Measurements from ENCODE around the gene YAE1. TPM values are rescaled to one million over a fixed set of nuclear protein-coding genes. Genes with fewer than 3 reads are reported as not detected.

YAE1 gene
- total RNA-seq, 1 experiment from 2014 or later = 59.0 TPM

DNA sequence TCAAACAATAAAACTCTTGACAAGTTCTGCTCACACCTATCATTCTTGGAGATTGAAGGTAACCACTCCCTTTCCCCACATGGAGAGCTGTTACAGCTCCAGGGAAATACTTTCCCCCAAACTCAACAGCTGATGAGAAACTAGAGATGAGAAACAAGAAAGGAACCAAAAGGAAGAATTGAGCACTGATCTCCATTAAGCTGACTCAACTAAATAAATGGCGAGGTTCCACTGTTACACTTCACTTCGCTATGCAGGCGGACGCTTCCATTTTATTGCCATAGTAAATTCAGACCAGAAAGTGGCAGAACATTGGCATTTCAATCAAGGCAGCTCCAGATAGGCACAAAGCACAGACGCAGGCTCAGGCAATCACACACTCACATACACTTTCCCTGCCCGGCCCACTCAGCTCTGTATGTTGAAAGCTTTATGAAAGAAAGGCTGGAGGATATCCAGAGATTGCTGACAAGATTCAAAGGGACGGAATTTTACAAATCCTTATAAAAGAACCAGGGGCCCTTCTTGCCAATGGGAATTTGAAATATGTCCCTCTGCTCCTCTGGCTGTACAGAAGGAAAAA lies 11.5 kb upstream of the YAE1 start:
- DNase-seq (ENCODE audit: low spot score) = no peak

DNA sequence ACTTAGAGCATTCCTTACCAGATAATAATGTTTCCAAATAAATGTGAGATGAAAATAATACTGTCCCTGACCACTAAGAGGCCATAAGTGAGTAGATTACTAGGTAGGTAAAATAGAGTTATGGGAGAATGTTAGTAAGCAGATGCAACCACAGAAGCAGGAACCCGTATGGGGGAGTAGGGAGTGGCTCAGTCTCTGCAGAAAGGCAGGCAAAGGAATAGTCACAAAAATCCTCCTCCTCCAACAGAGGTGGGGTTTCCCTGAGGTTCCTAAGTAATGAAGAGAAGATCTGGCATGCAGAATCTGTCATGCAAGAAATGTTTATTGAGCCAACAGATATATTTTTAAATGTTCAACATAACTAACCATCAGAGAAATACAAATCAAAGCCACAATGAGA lies 9.0 kb upstream of the YAE1 start:
- DNase-seq (ENCODE audit: low spot score) = no peak

- no peak for DNase-seq (ENCODE audit: low spot score)
Measured at GRCh38 chr7:39557911-39558310, 8.3 kb upstream of the YAE1 start.

GRCh38 chr7:39560408-39560807 lies 5.8 kb upstream of the YAE1 start:
- no peak for DNase-seq (ENCODE audit: low spot score)

- DNase-seq (ENCODE audit: low spot score) = no peak
Measured at GRCh38 chr7:39560997-39561396, 5.2 kb upstream of the YAE1 start.

DNA sequence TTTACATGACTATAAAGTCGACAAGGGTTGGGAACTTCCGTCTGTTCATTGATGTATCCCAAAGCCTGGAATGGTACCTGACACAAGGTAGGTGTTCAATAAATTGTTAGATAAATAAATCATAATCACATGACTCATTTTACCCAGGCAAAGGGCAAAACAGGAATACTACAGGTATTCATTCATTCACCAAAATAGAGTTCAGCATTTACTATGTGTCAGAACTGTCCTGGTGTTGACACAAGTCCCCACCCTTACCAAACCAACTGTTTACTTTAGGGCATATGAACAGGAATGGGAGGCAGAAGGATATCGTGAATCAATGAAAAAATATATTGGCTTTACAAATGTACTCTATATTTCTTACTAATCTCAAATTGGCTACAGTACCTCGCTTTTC lies 666 bp upstream of the YAE1 start:
- DNase-seq (ENCODE audit: low spot score) = no peak

- no peak for DNase-seq (ENCODE audit: low spot score)
Measured at GRCh38 chr7:39567294-39567693, 1.1 kb downstream of the YAE1 start.

DNA sequence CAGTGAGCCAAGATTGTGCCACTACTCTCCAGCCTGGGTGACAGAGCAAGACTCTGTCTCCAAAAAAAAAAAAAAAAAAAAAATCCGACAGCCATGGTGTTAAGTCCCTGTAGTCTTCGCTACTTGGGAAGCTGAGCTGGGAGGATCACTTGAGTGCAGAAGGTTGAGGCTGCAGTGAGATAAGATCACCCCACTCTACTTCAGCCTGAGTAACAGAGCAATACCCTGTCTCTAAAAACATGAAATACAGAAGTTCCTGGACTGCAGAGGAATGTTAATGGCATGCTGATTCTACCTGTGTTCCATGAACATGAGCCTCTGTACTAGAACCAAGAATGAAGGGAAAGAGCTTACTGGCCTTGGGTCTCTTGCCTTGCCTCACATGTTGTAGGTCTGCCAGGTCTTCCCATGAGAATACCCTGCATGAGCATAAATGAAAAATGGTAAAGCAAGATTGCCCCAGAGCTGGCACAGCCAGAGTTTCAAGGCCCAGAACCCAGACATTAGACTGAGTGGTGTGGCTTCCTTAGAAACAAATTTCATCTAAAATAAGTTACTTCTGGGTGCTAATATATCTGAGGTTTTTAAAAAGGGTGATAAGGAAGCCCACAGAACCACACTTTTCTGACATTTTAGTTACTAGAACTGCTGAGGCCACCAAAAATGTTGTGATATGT lies 8.6 kb downstream of the YAE1 start:
- DNase-seq (ENCODE audit: low spot score) = no peak

DNA sequence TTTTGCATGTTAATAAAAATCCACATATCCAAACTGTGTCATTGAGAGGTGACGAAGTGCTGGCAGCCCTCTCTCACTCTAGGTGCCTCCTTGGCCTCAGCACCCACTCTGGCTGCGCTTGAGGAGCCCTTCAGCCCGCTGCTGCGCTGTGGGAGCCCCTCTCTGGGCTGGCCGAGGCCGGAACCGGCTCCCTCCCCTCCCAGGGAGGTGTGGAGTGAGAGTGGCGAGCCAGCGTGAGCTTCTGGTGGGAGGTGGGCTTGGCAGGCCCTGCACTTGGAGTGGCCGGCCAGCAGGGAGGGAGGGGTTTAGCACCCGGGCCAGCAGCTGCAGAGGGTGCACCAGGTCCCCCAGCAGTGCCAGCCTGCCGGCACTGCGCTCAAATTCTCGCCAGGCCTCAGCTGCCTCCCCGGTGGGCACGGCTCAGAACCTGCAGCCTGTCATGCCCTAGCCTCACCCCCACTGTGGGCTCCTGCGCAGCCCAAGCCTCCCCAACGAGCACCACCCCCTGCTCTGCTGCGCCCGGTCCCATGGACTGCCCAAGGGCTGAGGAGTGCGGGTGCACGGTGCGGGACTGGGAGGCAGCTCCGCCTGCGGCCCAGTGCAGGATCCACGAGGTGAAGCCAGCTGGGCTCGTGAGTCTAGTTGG lies 11.1 kb downstream of the YAE1 start:
- no peak for DNase-seq (ENCODE audit: low spot score)

DNA sequence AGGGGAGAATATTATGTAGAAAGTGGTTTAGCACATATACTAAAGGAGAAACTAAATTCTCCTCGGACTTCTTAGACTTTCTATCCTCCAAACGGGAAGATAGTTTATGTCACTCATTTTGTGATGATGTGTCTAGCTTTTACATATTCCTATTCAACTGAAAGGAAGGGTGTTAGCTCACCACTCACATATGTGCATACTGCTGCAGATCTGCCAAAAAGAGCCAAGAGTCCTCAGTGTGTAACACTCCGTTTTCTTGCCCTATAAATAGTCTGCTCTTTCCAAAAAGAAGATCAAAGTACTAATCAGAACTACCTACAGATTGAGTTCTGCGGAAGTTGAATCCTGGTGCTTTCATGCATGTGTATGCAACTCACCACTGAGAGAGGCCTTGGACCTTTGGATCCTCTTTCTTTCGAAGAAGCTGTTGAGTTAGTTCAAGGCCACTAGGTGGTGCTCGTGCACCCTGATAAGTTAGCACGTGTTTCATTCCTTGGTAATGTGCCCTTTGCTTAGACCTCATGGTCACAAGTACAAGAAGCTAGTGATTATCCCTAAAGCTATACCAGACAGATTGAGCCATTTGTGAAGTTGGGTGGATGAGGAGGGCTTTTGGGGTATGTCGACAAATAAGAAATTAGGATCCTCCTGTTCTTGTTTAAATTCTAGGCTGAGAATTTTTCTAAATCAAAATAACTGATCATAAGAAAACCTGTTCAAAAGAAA lies 14.1 kb downstream of the YAE1 start:
- DNase-seq (ENCODE audit: low spot score) = peak; percentile 93

DNA sequence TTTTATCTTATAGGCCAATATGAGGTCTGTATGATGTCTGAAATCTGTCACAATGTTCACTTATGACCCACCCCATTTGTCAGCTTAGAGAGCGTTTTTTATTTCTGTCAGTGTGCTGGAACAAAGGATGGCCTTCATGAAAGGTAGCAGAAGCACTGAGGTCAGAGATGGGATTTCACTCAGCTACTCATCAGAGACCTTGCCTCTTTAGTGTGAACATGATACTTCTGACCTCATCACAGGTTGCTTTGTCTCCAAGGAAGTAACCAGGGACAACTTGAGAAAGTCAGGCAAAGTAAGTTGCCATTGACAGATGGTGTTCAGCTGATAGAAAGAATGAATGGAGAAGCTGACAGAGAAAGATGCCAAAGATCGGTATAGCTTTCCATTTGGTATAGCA lies 16.3 kb downstream of the YAE1 start:
- no peak for DNase-seq (ENCODE audit: low spot score)

DNA sequence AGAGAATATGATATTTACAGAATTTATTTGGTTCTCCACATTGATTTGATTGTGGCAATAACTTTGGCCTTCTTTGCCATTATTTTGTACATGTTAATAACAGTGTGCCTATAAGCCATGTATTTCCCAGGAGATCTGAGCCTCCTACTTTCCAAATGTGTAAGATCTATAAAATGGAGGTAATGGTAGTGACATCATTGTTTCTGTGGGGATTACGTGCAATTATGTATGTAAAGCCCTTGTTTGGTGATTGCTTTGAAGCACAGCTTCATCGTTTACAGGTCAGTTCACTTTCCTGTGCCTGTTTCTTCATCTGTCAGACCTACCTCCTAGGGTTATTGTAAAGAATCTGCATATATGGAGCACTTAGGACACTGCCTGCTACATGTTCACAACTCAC lies 17.3 kb downstream of the YAE1 start:
- no peak for DNase-seq (ENCODE audit: low spot score)

- DNase-seq (ENCODE audit: low spot score) = peak; percentile 29
Measured at GRCh38 chr7:39587393-39587792, 21.2 kb downstream of the YAE1 start.

- no peak for DNase-seq (ENCODE audit: low spot score)
Measured at GRCh38 chr7:39588416-39588815, 22.2 kb downstream of the YAE1 start.

DNA sequence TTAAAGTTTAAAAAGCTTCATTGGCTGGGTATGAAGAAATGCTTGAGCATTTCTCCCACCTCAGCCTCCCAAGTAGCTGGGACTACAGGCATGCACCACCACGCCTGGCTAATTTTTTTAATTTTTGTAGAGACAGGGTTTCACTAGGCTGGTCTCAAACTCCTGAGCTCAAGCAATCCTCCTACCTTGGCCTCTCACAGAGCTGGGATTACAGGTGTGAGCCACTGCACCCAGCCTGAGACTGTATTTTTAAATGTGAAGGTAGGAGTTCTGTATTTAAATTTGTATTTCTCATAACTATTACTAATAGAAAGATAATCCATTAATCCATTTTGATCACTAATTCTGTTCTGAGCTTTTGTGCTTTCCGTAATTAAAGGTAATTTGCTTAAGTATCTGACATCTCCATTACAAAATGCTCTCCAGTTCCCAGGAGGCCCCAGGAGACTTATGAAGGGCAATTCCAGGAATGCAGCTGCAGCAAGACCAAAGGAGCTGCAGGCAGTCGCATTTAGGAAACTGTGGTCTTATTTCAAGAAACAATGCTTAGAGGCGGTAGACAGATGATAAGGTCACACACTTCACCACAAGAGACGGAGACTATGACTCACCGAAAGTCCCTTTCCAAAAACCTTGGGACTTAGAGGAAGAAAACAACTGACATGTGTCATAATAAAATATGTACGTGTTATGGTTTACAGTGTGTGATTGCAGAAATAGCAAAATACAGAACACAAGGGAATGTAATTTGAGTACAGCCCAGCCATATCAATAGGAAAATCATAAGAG lies 23.3 kb downstream of the YAE1 start:
- peak; percentile 95 for DNase-seq (ENCODE audit: low spot score)

- DNase-seq (ENCODE audit: low spot score) = peak; percentile 72
Measured at GRCh38 chr7:39592586-39592985, 26.4 kb downstream of the YAE1 start.

GRCh38 chr7:39594988-39595620 lies 28.9 kb downstream of the YAE1 start:
- no peak for DNase-seq (ENCODE audit: low spot score)

- DNase-seq (ENCODE audit: low spot score) = no peak
Measured at GRCh38 chr7:39602351-39602750, 36.1 kb downstream of the YAE1 start.

GRCh38 chr7:39603924-39604323 lies 37.7 kb downstream of the YAE1 start:
- no peak for DNase-seq (ENCODE audit: low spot score)

DNA sequence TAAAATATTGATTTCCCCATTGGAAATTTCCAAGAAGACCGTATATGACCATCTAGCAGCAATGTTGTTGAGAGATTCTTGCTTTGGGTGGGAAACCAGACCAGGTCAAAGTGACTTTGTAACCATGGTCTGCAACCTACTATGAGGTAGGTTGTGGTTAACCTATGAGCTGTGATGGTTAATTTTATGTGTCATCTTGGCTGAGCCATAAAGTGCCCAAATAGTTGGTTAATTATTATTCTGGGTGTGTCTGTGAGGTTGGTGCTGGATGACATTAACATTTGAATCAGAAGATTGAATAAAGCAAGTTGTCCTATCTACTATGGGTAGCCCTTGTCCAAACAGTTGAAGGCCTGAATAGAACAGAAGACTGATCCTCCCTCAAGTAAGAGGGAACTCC lies 38.9 kb downstream of the YAE1 start:
- peak; percentile 16 for DNase-seq (ENCODE audit: low spot score)

DNA sequence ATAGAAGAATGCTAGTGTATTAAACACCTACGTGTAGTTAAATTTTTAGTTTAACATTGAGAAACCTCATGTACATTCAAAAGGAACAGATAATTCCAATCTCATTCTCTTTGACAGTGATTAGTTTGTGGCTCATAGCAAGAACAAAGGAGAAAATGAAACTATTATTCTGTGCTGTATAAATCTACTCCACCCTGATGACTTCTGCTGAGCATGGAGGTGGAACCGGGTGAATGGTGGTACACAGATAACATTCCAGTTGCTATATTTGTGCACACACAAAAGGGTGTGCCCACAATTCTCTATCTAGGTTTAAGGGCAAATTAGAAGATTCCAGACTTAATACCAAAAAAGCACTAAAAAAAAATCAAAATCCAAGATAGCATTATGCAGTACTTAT lies 40.1 kb downstream of the YAE1 start:
- DNase-seq (ENCODE audit: low spot score) = no peak

Data from A172 (cell line).